ENCODE results near the gene PHACTR3. TPM values are rescaled to one million over a fixed set of nuclear protein-coding genes. Genes with fewer than 3 reads are reported as not detected.

The PHACTR3 gene
- total RNA-seq, 2 donors from 2014 or later = 0.34 TPM; not detected in 1

- 73% methylated on average over 23 of the region's 23 CpGs for WGBS
- TF ChIP-seq CTCF (IDR thresholded peaks at IDR 0.05) (no peak), POLR2AphosphoS5 (IDR thresholded peaks at IDR 0.05) (no peak), POLR2A (IDR thresholded peaks at IDR 0.05) (no peak)
These were observed 170.8 kb downstream of the PHACTR3 start for GRCh38 chr20:59774921-59775686.

GRCh38 chr20:59775687-59776055, 171.3 kb downstream of the PHACTR3 start:
- Histone ChIP-seq H3K9me3 (no peaks in the 10 kb centered on the region), H3K4me3 (no peak overlapping the region), H3K27ac (no peak overlapping the region), H3K36me3 (no peaks in the 10 kb centered on the region), H3K27me3 (replicated peaks; ENCODE audit: insufficient read depth) (no peaks in the 10 kb centered on the region), H3K4me1 (replicated peaks) (no peaks in the 10 kb centered on the region)
- WGBS = 88% methylated on average over 4 of the region's 4 CpGs
- TF ChIP-seq POLR2A (IDR thresholded peaks at IDR 0.05) (no peak), POLR2AphosphoS5 (IDR thresholded peaks at IDR 0.05) (no peak), CTCF (IDR thresholded peaks at IDR 0.05) (no peak)
- no peak for DNase-seq (ENCODE audit: low spot score)
- intact Hi-C loops (cut with DNase I) = no loop called here

More at GRCh38 chr20:59774921-59775686, 170.8 kb downstream of the PHACTR3 start:
- no peak overlapping the region for H3K4me3 ChIP-seq
- no peaks in the 10 kb centered on the region for H3K27me3 ChIP-seq (replicated peaks; ENCODE audit: insufficient read depth)
- no peaks in the 10 kb centered on the region for H3K9me3 ChIP-seq
- H3K4me1 ChIP-seq (replicated peaks) = no peaks in the 10 kb centered on the region
- DNase-seq (ENCODE audit: low spot score) = no peak
- H3K36me3 ChIP-seq = no peaks in the 10 kb centered on the region
- intact Hi-C loops (cut with DNase I) = no loop called here
- H3K27ac ChIP-seq = no peak overlapping the region

GRCh38 chr20:59776059-59776603, 171.8 kb downstream of the PHACTR3 start:
- intact Hi-C loops (cut with DNase I) = no loop called here

GRCh38 chr20:59776626-59777330, 172.4 kb downstream of the PHACTR3 start:
- H3K9me3 ChIP-seq = no peaks in the 10 kb centered on the region
- H3K27me3 ChIP-seq (replicated peaks; ENCODE audit: insufficient read depth) = no peaks in the 10 kb centered on the region
- H3K27ac ChIP-seq = no peak overlapping the region
- H3K4me1 ChIP-seq (replicated peaks) = no peaks in the 10 kb centered on the region
- no peak for TF ChIP-seq POLR2A (IDR thresholded peaks at IDR 0.05)
- TF ChIP-seq POLR2AphosphoS5 (IDR thresholded peaks at IDR 0.05) = no peak
- TF ChIP-seq CTCF (IDR thresholded peaks at IDR 0.05) = no peak
- no peak overlapping the region for H3K4me3 ChIP-seq
- 81% methylated on average over 13 of the region's 13 CpGs for whole genome bisulfite sequencing
- H3K36me3 ChIP-seq = no peaks in the 10 kb centered on the region
- intact Hi-C loops (cut with DNase I) = no loop called here
- DNase-seq (ENCODE audit: low spot score) = no peak

More at GRCh38 chr20:59776059-59776603, 171.8 kb downstream of the PHACTR3 start:
- Histone ChIP-seq H3K9me3 (no peaks in the 10 kb centered on the region), H3K4me1 (replicated peaks) (no peaks in the 10 kb centered on the region), H3K27me3 (replicated peaks; ENCODE audit: insufficient read depth) (no peaks in the 10 kb centered on the region), H3K27ac (no peak overlapping the region), H3K36me3 (no peaks in the 10 kb centered on the region), H3K4me3 (no peak overlapping the region)
- DNase-seq (ENCODE audit: low spot score) = no peak
- 57% methylated on average over 8 of the region's 8 CpGs for WGBS
- TF ChIP-seq CTCF (IDR thresholded peaks at IDR 0.05) (no peak), POLR2AphosphoS5 (IDR thresholded peaks at IDR 0.05) (no peak), POLR2A (IDR thresholded peaks at IDR 0.05) (no peak)

All from prostate gland (tissue), 2 donors.